A375 (cell line): Measurements from ENCODE around the gene LBX2. TPM values are rescaled to one million over a fixed set of nuclear protein-coding genes. Genes with fewer than 3 reads are reported as not detected.

ENCODE experiments used
- total RNA-seq: library from RNA; depleted of rRNA; stranded (reverse); fragments of >200 nt; shearing (Covaris generic); gene quantifications from 2 replicates; pipeline ENCODE4 v1.2.3, GENCODE V29; 2014; rRNA removed

LBX2 gene, protein sequence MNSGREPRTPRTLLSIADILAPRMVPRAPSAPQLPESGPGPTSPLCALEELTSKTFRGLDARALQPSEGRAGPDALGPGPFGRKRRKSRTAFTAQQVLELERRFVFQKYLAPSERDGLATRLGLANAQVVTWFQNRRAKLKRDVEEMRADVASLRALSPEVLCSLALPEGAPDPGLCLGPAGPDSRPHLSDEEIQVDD
- total RNA-seq = 16.3 and 18.1 TPM in 2 replicates

DNA sequence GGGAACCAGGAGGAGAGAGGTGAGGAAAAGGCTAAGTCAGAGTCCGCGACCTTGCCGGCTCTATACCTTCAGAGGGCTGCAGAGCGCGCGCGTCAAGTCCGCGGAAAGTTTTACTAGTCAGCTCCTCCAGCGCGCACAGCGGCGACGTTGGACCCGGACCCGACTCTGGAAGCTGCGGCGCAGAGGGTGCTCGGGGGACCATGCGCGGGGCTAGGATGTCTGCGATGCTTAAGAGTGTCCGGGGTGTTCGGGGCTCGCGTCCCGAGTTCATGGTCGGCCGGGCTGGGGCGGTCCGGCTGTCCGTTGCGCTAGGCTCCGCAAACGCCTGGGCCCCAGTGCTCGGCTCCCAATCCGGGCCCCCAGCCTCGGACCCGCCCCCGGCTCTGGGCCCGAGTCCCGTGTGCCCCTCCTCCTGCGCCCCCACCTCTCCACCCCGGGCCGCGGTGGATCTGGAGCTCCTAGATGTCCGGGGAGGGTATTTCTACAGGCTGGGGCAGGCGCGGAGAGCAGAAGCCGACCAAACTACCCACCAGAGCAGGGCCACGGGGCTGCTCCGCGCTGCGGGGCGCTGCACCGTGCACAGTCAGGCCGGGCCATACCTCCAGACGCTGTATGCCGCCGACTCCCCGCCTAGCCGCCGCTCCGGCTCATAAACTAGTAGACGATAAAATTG lies at the start of gene LBX2:
Gene LBX2, minus strand, starts transcription at position 337 of the 673 bp plus-strand sequence. Its CDS starts 66 bp downstream, at position 271.

DNA sequence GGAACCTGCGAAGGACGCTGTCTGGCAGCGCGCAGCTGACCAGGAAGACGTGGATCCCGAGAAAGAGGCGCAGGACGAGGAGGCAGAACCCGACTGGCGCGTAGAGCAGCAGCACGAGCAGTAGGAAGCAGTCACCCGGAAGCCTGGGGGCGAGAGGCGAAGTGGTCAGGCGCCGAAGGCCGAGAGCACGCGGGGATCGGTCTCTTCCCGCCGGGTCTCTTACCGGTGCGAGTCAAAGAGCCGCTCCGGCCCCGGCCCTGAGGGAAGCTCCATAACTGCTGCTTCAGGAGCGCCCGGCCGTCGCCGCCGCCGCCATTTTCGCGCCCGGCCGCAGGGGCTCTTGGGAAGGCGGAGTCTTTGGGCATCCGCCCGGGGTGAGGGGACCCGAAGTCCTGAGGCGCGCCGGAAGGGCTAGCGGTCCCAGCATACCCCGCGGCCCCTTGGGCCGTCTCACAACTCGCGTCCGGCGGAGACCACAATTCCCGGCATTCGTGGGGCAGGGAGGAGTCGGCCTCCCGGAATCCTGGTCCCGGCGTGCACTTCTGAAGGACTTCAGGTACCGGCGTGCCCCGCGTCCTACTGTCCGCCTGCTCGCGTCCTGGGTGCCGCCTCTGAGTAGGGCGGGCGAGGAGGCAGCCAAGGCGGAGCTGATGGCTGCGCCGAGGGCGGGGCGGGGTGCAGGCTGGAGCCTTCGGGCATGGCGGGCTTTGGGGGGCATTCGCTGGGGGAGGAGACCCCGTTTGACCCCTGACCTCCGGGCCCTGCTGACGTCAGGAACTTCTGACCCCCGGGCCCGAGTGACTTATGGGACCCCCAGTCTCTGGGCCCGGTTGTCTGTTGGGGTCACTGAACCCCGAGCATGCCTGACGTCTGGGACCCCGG lies 30.2 kb upstream of the LBX2 start, which contains the start of the genes AUP1 and HTRA2:
Gene AUP1, minus strand, starts transcription at position 350 of the 882 bp plus-strand sequence. Its CDS starts 77 bp downstream, at position 273.
Gene HTRA2, plus strand, starts transcription at position 577 of the 882 bp plus-strand sequence. Its CDS starts 74 bp downstream, at position 651.

DNA sequence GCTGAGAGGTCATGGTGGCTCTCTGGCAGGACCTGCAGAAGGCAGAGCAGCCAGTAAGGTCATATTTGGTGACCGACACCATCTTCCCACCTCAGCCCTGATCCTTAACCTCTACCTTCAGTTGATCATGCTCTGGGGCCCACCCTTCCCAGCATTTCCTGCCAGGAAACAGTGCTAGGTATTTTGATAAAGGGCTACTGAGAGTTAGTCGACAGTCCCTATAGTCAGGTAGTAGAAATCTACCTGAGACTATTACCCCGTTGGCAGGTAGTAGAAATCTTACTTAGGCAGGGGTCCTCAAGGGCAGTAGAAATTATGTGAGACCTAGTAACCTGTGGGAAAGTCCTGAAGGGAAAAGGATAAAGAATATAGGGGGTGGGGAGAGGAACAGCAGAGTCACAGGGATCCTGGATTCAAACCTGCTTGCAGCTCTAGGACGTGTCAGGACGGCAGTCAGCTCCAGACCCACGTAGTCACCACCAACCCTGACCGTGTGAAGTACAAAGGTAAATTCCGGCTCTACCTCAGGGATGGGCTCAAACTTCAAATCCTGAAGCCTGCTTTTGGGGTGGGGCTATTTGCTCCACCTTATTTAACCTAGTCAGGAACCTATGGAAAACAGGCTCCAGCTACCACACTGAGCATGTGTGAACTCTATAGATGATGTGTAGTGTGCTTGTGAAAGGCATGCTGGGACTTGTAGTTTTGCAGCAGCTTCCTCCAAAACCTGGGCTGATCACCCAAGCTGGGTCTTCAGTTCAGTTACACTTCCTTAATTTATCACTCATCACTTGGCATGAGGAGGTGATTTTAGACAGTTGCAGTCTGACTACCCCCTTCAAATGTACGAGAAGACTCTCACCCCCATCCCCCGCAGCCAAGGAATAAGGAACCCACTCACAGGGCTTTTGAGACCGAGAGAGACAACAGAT lies 26.6 kb upstream of the LBX2 start, which contains the start of gene DQX1:
Gene DQX1, minus strand, starts transcription at position 515 of the 932 bp plus-strand sequence. Its CDS starts 502 bp downstream, at position 13.

DNA sequence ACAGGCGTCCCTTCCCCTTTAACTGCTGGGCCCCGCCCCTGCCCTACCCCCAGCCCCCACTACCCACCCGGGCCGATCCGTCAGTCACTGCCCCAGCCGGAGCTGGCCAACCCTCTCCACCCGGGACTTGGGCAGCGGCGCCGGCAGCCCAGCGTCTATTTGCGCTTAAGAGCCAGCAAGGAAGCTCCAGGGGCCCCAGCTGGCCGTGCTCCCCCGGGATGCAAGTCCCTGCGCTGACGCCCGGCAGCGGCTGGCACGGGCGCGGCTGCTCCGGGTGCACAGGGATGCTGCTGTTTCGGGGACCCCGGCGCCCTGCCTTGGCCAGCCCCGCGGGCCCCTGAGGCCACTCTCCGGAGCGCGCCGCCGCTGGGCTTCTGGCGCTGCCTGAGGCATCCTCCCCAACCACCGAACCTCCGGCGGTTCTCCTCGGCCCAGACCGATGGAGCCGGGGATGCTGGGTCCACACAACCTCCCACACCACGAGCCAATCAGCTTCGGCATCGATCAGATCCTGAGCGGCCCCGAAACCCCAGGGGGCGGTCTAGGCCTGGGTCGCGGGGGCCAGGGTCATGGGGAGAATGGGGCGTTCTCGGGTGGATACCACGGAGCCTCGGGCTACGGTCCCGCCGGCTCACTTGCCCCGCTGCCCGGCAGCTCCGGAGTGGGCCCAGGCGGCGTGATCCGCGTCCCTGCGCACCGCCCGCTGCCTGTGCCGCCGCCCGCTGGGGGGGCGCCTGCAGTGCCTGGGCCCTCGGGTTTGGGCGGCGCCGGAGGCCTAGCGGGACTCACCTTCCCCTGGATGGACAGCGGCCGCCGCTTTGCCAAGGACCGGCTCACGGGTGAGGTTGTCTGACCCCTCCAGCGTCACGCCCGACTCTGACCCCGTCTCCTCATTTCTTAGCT lies 15.2 kb upstream of the LBX2 start, which contains the start of gene TLX2:
Gene TLX2, plus strand, starts transcription at position 83 of the 903 bp plus-strand sequence. Its CDS starts 357 bp downstream, at position 440.

DNA sequence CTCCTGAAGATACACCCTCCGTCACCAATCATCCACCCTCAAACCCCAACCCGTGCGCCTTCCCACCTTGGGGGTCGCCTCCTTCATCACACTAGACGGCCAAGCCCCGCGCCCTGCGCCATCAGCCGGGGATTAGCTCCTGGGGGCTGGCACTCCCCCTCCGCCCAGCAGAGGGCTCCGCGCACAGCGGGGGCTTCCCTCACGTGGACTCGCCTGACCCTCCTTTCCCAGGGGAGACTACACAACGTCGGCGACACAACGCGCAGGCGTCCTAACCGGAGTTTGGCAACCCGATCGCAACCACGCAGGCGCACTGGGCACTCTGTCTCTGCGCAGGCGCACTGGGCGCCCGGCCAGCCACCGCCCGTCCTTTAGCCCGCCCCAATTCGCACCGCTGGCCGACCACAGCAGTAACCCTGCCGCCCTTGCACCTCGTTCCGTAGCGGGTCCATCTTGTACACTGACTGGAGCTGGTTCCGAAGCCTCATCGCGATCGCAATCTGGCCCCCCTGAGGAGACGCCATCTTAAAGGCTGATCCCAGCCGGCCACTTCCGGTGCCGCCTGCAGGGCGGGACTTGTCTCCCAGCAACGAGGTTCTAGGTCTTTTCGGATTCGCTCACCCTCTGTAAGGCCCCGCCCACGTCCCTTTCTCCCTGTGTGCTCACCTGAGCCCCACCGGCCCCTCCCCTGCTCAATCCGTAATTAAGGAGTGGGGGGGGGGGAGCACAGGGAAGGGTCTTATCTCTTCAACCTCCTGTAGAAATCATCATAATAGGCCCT lies 7.9 kb upstream of the LBX2 start, which contains the start of gene PCGF1:
Gene PCGF1, minus strand, starts transcription at position 551 of the 781 bp plus-strand sequence. Its CDS starts 27 bp downstream, at position 524.

DNA sequence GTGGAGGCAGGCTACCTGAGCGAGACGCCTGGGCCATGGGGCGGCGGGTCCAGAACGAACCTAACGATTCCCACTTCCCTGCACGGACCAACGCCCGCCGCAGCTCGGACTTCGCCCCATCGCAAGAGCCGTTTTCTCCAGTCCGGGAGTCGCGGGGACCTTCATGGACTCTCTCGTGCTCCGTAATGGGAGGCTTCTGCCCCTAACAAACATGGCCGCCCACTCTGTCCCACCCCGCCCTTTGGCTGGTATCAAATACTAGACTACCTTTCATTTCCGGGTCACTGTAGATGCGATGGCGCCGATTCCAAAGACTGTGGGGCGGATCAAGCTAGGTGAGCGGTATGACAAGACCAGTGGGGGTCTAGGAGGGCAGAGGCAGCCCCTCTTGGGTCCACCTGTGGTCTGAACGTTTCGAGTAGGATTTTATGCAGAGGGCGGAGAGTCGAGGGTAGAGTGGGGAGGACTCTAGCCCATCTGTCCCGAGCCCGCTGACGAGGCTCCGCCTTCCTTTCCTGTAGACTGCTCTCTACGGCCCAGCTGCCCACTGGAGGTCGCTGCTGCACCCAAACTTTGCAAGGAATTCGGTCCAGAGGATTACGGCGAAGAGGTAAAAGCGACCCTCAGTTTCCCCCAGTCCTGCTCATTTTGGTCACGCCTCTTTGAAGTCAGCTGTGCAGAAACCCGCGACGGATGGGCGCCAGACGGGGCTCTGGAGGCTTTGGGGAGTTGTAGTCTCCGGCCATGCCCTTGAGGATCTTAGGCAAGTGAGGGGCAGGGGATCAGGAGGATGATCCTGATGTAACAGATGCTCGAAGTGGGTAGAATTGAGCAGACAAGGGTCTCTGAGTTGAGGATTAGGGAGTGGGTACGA lies 16.4 kb downstream of the LBX2 start, which contains the start of the genes CCDC142 and TTC31:
Gene CCDC142, minus strand, starts transcription at position 198 of the 874 bp plus-strand sequence. Its CDS starts 161 bp downstream, at position 37.
Gene TTC31, plus strand, starts transcription at position 281 of the 874 bp plus-strand sequence. Its CDS starts 15 bp downstream, at position 296.

DNA sequence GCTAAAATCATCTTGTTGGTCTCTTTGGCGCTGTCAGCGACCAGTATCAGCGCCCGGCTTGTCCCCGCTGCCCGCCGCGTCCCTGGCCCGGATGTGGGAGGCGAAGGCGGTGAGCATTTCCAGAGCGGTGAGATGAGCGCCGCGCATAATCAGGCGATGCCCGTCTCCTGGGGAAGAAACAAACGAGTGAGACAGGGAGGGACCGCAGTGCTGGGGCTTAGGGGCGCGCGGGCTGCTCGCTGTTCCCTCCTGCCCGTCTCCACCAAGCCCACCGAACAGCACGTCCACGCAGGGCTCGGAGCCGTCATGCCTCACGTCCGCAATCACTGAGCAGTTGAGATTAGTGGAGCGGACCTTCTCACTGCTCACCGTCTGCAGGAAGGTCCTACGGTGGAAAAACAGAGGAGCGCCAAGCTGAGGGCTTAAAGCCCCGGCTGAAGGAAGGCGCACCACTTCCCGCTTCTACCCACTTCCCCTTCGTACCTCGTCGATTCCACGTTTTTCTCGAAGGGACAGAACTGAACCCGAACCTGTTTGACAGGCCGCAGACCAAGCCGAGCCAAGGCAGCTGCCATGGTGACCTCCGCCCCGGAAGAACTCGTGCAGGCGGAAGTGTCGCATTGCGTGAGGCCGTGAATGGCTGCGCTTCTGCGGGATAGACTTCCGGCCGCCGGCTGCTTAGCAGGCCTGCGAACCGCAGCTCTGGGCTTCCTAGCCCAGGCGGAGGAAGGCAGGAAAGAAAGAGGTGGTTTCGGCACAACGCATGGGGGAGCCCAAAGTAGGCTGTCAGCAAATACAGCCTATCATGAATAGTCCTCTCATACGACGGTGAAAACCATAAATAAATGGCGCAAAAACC lies 27.1 kb downstream of the LBX2 start, which contains the start of gene MRPL53:
Gene MRPL53, minus strand, starts transcription at position 595 of the 859 bp plus-strand sequence. Its CDS starts 20 bp downstream, at position 575.

DNA sequence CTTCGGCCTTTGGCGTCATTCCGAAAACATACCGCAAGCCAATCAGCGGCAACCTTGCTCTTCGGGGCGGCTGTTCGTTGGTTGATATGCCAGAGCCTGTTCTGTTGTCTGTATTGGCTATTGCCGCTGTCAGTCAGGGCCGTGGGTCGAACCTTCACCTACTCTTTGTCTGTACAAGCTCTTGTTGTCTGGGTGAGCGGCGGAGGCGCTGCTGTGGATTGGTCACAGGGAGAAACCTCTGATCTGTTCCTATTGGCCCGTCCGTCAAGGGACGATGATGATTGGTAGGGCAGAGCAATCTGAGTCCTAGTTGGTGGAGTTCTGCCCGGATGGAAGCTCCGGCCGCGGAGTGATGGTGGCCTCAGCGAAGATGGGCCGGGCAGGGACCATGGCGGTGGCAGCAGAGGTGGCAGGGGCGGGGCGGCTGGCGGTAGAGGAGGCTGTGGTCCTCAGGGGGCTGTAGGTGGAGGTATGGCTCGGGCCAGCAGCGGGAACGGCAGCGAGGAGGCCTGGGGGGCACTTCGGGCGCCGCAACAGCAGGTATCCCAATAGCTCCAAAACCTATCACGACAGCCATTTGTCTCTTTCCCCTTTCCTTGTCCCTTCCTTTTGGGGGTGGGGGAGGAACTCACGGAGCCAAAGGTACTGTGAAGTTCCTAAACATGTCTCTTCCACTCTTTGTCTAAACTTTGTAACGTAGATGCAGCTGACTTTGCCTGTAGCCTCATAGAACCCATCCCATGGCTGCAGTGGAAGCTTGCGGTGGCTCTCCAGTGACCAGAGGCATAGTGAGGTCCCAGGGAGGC lies 41.1 kb downstream of the LBX2 start, which contains the start of gene WBP1:
Gene WBP1, plus strand, starts transcription at position 307 of the 806 bp plus-strand sequence. Its CDS starts 165 bp downstream, at position 472.

DNA sequence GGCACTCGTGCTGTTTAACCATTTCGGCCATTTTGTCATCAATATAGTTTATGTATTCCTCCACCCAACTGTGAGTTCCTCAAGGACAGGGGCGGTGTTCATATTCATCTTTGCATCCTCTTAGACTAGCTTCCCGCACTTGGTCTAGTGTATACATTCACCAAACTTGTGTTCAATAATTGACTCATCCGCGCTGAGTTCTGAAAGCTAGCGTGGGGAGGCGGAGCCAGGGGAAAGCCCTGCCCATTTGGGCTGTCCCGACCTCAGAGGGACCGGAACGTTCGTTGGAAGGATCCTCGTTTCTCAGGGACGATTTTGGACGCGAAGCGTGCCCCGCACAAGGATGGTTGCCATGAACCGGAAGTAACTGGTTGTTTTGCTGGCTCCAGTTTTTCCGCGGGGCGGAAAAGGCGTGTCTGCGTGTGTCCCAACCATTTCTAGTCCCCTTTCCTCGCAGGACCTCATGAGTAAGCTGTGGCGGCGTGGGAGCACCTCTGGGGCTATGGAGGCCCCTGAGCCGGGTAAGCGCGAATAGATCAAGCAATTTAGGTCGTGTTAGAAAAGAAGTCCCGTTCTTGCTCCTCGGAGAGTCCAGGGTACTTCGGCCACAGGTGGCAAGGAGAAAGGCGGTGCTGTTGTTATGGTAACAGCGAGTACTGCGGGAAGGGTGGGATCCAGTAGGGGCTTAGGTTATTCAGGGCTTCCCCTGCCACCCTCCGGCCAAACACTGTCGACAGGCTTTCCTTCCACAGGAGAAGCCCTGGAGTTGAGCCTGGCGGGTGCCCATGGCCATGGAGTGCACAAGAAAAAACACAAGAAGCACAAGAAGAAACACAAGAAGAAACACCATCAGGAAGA lies 44.5 kb downstream of the LBX2 start, which contains the start of gene INO80B:
Gene INO80B, plus strand, starts transcription at position 434 of the 858 bp plus-strand sequence. Its CDS starts 30 bp downstream, at position 464.

Other genes with a start within 250 kb of the LBX2 start
- gene SLC4A5, start 156.2 kb downstream of the LBX2 start, total RNA-seq = 0.16 TPM in 1 of 2 replicates, not detected in the other
- 78.8 and 83.3 TPM in 2 replicates for gene DCTN1, start 119.3 kb downstream of the LBX2 start, total RNA-seq
- gene C2orf81, start 78.0 kb downstream of the LBX2 start, total RNA-seq = 5.5 and 8.5 TPM in 2 replicates
- gene WDR54, start 77.9 kb downstream of the LBX2 start, total RNA-seq = 119 and 142 TPM in 2 replicates
- 27.1 and 30.5 TPM in 2 replicates for gene RTKN, start 57.7 kb downstream of the LBX2 start, total RNA-seq
- 30.3 and 40.9 TPM in 2 replicates for gene INO80B, start 44.5 kb downstream of the LBX2 start, total RNA-seq
- gene WBP1, start 41.2 kb downstream of the LBX2 start, total RNA-seq = 72.6 and 93.6 TPM in 2 replicates
- gene MOGS, start 34.2 kb downstream of the LBX2 start, total RNA-seq = 64.9 and 65.6 TPM in 2 replicates
- gene MRPL53, start 26.9 kb downstream of the LBX2 start, total RNA-seq = 95.8 and 110 TPM in 2 replicates
- 16.1 and 18.6 TPM in 2 replicates for gene CCDC142, start 16.6 kb downstream of the LBX2 start, total RNA-seq
- gene TTC31, start 16.5 kb downstream of the LBX2 start, total RNA-seq = 33.5 and 57.6 TPM in 2 replicates
- 28.8 and 29.3 TPM in 2 replicates for gene PCGF1, start 8.1 kb upstream of the LBX2 start, total RNA-seq
- gene TLX2, start 14.8 kb upstream of the LBX2 start, total RNA-seq = 1.8 and 2.8 TPM in 2 replicates
- not detected in 2 replicates for gene DQX1, start 26.6 kb upstream of the LBX2 start, total RNA-seq
- gene AUP1, start 30.1 kb upstream of the LBX2 start, total RNA-seq = 161 and 168 TPM in 2 replicates
- gene HTRA2, start 30.3 kb upstream of the LBX2 start, total RNA-seq = 50.9 and 52.6 TPM in 2 replicates
- 158 and 171 TPM in 2 replicates for gene LOXL3, start 54.3 kb upstream of the LBX2 start, total RNA-seq
- 11.1 and 11.5 TPM in 2 replicates for gene DOK1, start 55.1 kb upstream of the LBX2 start, total RNA-seq
- 0.24 TPM in 1 of 2 replicates, not detected in the other for gene M1AP, start 148.7 kb upstream of the LBX2 start, total RNA-seq
- gene SEMA4F, start 154.6 kb upstream of the LBX2 start, total RNA-seq = 4.7 and 11.9 TPM in 2 replicates